ENCODE measurements around the gene DHRS9. TPM values are rescaled to one million over a fixed set of nuclear protein-coding genes. Genes with fewer than 3 reads are reported as not detected.

The DHRS9 gene
- polyA plus RNA-seq, 1 experiment: not detected

DNA sequence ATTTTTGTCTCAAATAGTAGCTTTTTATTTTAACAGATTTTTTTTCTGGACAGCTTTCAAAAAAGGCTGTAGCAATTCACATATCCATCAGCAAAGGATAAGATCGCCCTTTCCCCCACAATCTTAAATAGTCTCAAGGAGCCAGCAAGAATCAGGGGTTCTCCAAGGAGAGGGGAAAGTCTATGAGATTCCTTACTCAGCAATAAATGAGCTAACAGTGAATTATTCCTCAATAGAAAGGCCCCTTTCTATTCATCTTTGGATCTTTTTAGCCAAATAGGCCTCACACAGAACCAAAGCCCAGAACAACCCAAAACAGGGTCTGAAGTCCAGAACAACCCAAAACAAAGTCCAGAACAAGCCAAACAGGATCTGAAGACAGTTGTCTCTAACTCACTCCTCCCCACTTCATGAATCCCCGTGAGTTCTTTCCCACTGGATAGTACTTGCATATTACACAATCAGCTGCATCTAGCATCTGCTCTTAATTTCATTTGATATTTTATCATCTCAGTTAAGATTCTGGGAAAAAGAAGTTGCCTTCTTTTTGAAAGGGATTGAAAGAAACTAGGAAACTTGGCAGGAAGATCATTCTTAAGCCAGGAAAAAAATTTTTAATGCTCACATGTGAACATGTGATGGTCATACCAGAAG is 3.4 kb upstream of the DHRS9 start:
- H3K36me3 ChIP-seq (ENCODE audit: control insufficient read depth, insufficient read depth, low read length): no peaks in the 10 kb centered on the region
- no peaks in the 10 kb centered on the region for H3K27me3 ChIP-seq (ENCODE audit: control insufficient read depth, insufficient read depth, low read length)
- CTCF ChIA-PET: interaction anchor here (1.5 kb wide), 1 partner anchor 9 kb away, joined by 3 read pairs; no protein-coding TSS in a partner anchor
- no peak for DNase-seq (ENCODE audit: low read depth)
- POLR2A ChIA-PET: no interaction called here
- no peak overlapping the region for H3K4me3 ChIP-seq (ENCODE audit: low read depth, low read length)
- TF ChIP-seq, protein P1, sequence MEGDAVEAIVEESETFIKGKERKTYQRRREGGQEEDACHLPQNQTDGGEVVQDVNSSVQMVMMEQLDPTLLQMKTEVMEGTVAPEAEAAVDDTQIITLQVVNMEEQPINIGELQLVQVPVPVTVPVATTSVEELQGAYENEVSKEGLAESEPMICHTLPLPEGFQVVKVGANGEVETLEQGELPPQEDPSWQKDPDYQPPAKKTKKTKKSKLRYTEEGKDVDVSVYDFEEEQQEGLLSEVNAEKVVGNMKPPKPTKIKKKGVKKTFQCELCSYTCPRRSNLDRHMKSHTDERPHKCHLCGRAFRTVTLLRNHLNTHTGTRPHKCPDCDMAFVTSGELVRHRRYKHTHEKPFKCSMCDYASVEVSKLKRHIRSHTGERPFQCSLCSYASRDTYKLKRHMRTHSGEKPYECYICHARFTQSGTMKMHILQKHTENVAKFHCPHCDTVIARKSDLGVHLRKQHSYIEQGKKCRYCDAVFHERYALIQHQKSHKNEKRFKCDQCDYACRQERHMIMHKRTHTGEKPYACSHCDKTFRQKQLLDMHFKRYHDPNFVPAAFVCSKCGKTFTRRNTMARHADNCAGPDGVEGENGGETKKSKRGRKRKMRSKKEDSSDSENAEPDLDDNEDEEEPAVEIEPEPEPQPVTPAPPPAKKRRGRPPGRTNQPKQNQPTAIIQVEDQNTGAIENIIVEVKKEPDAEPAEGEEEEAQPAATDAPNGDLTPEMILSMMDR (IDR thresholded peaks at IDR 0.05; ENCODE audit: insufficient read depth, low read depth, low read length): no peak

DNA sequence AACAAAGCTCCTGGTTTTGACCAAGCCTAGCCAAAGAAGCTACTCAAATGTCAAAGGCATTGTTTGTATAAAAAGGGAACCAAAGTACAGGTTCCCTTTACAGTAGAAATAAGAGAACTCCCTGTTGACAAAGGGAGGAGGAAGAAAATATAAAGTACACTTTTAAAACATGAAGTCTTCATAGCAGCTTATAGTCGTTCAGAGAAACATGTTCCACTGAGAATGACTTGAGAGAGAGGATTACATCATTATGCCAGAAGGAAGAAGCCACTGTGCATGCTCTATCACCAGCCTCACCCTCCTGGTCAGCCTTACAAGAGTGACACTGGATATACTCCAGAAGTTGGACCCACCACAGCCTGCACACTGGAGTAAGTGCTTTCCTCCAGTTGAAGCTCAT is 2.5 kb upstream of the DHRS9 start:
- ChIA-PET CTCF (interaction anchor here (1.5 kb wide), 1 partner anchor 10 kb away, joined by 3 read pairs; no protein-coding TSS in a partner anchor), POLR2A (no interaction called here)
- H3K36me3 ChIP-seq (ENCODE audit: control insufficient read depth, insufficient read depth, low read length): no peaks in the 10 kb centered on the region
- TF ChIP-seq, protein P1 (IDR thresholded peaks at IDR 0.05; ENCODE audit: insufficient read depth, low read depth, low read length): no peak
- H3K4me3 ChIP-seq (ENCODE audit: low read depth, low read length): no peak overlapping the region
- no peaks in the 10 kb centered on the region for H3K27me3 ChIP-seq (ENCODE audit: control insufficient read depth, insufficient read depth, low read length)
- DNase-seq (ENCODE audit: low read depth): no peak

DNA sequence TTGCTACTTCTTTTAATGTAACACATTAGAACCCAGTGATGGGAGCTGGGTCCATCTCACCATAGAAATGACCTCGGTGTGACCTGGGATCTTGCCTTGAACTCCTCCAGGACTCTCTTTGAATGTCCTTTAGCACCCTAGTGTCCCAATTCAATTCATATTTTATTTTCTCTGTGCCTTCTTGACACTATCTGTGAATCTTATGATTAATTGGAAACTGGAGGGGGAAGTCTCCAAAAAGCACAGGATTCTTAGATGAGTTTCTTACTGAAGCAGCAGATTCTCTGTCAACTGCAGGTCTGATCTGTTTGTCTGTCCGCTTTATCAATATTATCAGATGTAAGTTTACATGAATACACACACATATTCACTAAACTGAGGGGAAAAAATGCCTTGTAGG is 470 bp downstream of the DHRS9 start:
- no peak for DNase-seq (ENCODE audit: low read depth)
- Histone ChIP-seq H3K27me3 (ENCODE audit: control insufficient read depth, insufficient read depth, low read length) (no peaks in the 10 kb centered on the region), H3K36me3 (ENCODE audit: control insufficient read depth, insufficient read depth, low read length) (no peaks in the 10 kb centered on the region), H3K4me3 (ENCODE audit: low read depth, low read length) (no peak overlapping the region)
- CTCF ChIA-PET: no interaction called here
- TF ChIP-seq, protein P1 (IDR thresholded peaks at IDR 0.05; ENCODE audit: insufficient read depth, low read depth, low read length): no peak
- POLR2A ChIA-PET: no interaction called here

DNA sequence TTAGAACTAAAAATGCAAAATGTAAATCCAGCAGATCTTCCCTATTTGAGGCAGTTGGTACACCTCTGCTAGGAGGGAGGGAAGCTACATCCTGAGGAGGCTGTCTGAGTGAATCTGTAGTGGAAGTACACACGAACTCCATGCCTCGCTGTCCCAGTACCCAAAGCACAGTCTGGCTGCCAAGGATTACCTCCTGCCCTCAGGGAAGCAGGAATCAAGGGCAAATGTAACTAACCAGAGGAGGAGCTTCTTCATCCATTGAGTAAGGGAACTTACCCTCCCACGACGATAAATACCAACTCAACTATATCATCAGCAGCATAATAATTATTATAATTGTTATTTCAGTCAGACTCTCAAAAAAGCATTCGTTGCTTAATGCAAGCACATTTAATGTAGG is 2.1 kb downstream of the DHRS9 start:
- POLR2A ChIA-PET: no interaction called here

DNA sequence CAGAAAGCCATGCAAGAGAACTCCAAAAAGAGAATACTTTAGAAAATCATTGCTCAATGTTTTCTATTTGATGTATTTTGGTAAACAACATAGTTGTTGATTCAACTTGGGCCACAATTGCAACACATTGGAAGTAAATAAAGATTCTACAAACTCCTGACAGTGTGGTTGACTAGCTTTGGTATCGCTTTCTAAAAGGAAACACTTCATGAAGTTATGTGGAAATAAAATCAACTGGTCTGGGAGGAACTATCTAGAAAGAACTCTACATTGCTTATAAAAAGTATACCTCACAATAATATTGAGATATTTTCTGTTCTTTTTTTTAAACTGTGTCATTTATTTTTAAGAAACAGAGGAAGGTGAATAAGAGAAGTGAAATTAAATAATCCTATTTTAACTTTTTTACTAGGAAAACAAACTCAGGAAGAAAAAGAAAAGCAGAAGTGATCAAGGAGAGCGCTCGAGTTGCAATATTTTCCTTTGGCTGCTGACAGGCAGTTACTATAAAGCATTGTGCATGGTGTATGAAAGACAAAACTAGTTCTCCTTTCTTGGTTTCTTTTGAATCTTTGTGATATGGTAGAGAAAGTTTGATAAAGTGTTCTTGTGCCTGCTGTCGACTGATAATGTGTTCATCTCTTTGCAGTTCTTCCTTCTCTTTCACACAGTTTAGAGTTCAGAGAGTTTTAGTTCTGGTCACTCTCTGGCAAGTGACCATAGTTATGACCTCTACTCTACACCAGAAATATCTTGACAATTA is 3.0 kb downstream of the DHRS9 start:
- ChIA-PET CTCF (no interaction called here), POLR2A (no interaction called here)

More for the DNA sequence above, 2.1 kb downstream of the DHRS9 start:
- Histone ChIP-seq H3K36me3 (ENCODE audit: control insufficient read depth, insufficient read depth, low read length) (no peaks in the 10 kb centered on the region), H3K4me3 (ENCODE audit: low read depth, low read length) (no peak overlapping the region), H3K27me3 (ENCODE audit: control insufficient read depth, insufficient read depth, low read length) (no peaks in the 10 kb centered on the region)
- TF ChIP-seq, protein P1 (IDR thresholded peaks at IDR 0.05; ENCODE audit: insufficient read depth, low read depth, low read length): no peak
- CTCF ChIA-PET: no interaction called here
- DNase-seq (ENCODE audit: low read depth): no peak

More for the DNA sequence above, 3.0 kb downstream of the DHRS9 start:
- Histone ChIP-seq H3K27me3 (ENCODE audit: control insufficient read depth, insufficient read depth, low read length) (no peaks in the 10 kb centered on the region), H3K4me3 (ENCODE audit: low read depth, low read length) (no peak overlapping the region), H3K36me3 (ENCODE audit: control insufficient read depth, insufficient read depth, low read length) (no peaks in the 10 kb centered on the region)
- DNase-seq (ENCODE audit: low read depth): no peak
- TF ChIP-seq, protein P1 (IDR thresholded peaks at IDR 0.05; ENCODE audit: insufficient read depth, low read depth, low read length): no peak
